Ectodermal cell (in vitro differentiated cells): ENCODE measurements around the gene HPS4.
"Not testable (repeated sequence)": the region's sequence is repeated elsewhere in the genome, so short reads cannot be mapped to it uniquely, and the experiment has no call there.

Experiments used
- H3K27ac ChIP-seq: 2 replicates; pipeline ENCODE4 v1.7.0; 2013; ENCODE audit warnings: mild to moderate bottlenecking, low read depth, low read length; ENCODE audit not compliant: insufficient read depth, poor library complexity, severe bottlenecking
- H3K27me3 ChIP-seq: 2 replicates; pipeline ENCODE4 v1.7.0; 2013; ENCODE audit warnings: mild to moderate bottlenecking, low read length; ENCODE audit not compliant: insufficient read depth, control insufficient read depth, poor library complexity, severe bottlenecking
- H3K36me3 ChIP-seq: one replicate; pipeline ENCODE4 v1.7.0; 2013; ENCODE audit warnings: low read length; ENCODE audit not compliant: control insufficient read depth, insufficient read depth
- H3K4me1 ChIP-seq: one replicate; pipeline ENCODE4 v1.7.0; 2013; ENCODE audit warnings: low read length; ENCODE audit not compliant: control insufficient read depth, insufficient read depth
- H3K4me3 ChIP-seq: 2 replicates; pipeline ENCODE4 v1.7.0; 2013; ENCODE audit warnings: low read depth, low read length, control low read depth; ENCODE audit not compliant: insufficient read depth
- H3K9me3 ChIP-seq: 2 replicates; pipeline ENCODE4 v1.7.0; 2013; ENCODE audit warnings: mild to moderate bottlenecking, low read length, moderate library complexity; ENCODE audit not compliant: control insufficient read depth
- WGBS, 2 experiments: methylation state at CpG; one replicate each; pipeline ENCODE4 v1.1.7; 2013; ENCODE audit warnings: missing lambda C conversion rate in 2 of 2; 5-methylcytosine and 5-hydroxymethylcytosine counted together

The HPS4 gene

GRCh38 chr22:26416670-26417276 is 66.8 kb downstream of the HPS4 start:
- no peak overlapping the region for H3K27ac ChIP-seq
- H3K4me3 ChIP-seq, result no peak overlapping the region
- no peaks in the 10 kb centered on the region for H3K36me3 ChIP-seq
- no peaks in the 10 kb centered on the region for H3K9me3 ChIP-seq
- no peaks in the 10 kb centered on the region for H3K27me3 ChIP-seq
- no peaks in the 10 kb centered on the region for H3K4me1 ChIP-seq
- 46 to 49% methylated on average over 9 of the region's 9 CpGs for WGBS, 2 experiments

- 83 to 90% methylated on average over 2 to 4 of the region's 4 CpGs for WGBS, 2 experiments
These were observed 67.3 kb downstream of the HPS4 start for GRCh38 chr22:26416256-26416655.

DNA sequence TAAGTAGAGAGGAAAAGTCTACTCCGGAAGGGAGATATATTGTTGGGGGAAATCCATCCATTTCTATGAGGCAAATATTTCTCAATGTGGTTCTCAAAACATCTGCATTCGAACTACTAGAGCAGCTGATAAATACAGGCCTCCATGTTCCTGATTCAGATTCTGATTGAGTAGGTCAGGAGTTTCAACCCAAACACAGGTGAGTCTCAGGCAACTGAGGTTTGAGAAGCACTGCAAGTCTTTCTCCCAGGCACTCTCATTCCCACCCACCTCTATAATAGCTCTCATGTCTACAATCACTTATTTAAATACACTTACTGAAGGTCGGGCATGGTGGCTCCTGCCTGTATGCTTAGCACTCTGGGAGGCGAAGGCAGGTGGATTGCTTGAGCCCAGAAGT is 69.2 kb downstream of the HPS4 start:
- Histone ChIP-seq H3K4me1 (no peaks in the 10 kb centered on the region), H3K27me3 (peaks cover 3% of the 10 kb centered on the region), H3K4me3 (no peak overlapping the region), H3K9me3 (no peaks in the 10 kb centered on the region), H3K36me3 (no peaks in the 10 kb centered on the region), H3K27ac (no peak overlapping the region)
- 92 to 97% methylated on average over 4 of the region's 4 CpGs for WGBS, 2 experiments

More at GRCh38 chr22:26416256-26416655, 67.3 kb downstream of the HPS4 start:
- H3K36me3 ChIP-seq, result no peaks in the 10 kb centered on the region
- no peak overlapping the region for H3K27ac ChIP-seq
- no peaks in the 10 kb centered on the region for H3K9me3 ChIP-seq
- H3K4me3 ChIP-seq, result no peak overlapping the region
- H3K4me1 ChIP-seq, result no peaks in the 10 kb centered on the region
- H3K27me3 ChIP-seq, result no peaks in the 10 kb centered on the region

- no peak overlapping the region for H3K4me3 ChIP-seq
- peaks cover 3% of the 10 kb centered on the region for H3K4me1 ChIP-seq
- H3K9me3 ChIP-seq, result no peaks in the 10 kb centered on the region
- WGBS, 2 experiments, result 86 to 97% methylated on average over 2 of the region's 5 CpGs
- H3K27me3 ChIP-seq, result peaks cover 3% of the 10 kb centered on the region
- no peak overlapping the region for H3K27ac ChIP-seq
- H3K36me3 ChIP-seq, result no peaks in the 10 kb centered on the region
These were observed 73.2 kb downstream of the HPS4 start for GRCh38 chr22:26410386-26410785.

DNA sequence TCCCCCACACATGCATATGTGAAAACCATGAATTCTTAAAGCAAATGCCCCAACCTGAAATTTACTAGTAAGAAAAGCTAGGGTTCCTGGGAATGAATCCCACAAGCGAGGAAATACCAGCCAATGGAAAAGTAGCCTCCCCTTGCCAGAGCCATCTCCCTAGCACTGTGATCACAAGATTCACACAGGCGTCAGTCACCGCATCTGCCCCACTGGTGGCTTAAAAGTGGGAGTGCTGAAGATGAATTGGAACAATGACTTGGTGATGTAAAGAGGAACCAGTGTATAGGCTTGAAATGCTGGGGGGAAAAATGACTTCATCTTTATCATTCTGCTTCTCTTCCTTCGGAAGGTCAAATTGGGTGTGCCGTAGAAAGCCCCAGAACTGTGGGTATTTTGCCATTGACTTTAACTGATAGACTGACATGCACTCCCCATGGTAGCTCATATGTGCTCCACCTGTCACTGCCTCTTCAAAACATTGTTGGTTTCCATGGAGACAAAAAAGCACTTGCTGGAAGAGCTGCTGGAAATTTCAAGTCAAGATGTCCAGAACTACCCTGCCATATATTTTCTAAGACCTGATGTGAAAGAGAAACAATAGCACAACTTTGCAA is 73.8 kb downstream of the HPS4 start:
- peaks cover 3% of the 10 kb centered on the region for H3K27me3 ChIP-seq
- WGBS, 2 experiments, result 81 to 83% methylated on average over 5 of the region's 5 CpGs
- no peaks in the 10 kb centered on the region for H3K9me3 ChIP-seq
- H3K4me3 ChIP-seq, result no peak overlapping the region
- H3K36me3 ChIP-seq, result no peaks in the 10 kb centered on the region
- no peak overlapping the region for H3K27ac ChIP-seq
- peaks cover 8% of the 10 kb centered on the region for H3K4me1 ChIP-seq

- H3K27me3 ChIP-seq, H3K9me3 ChIP-seq, H3K4me3 ChIP-seq, H3K27ac ChIP-seq, H3K36me3 ChIP-seq: not testable (repeated sequence)
- H3K4me1 ChIP-seq, result peaks cover 12% of the 10 kb centered on the region
- WGBS, 2 experiments, result 91 to 96% methylated on average over 7 of the region's 7 CpGs
These were observed 74.9 kb downstream of the HPS4 start for GRCh38 chr22:26408562-26409220.

- H3K4me1 ChIP-seq, result peaks cover 12% of the 10 kb centered on the region
- H3K36me3 ChIP-seq, result no peaks in the 10 kb centered on the region
- H3K27ac ChIP-seq, result no peak overlapping the region
- WGBS, 2 experiments, result 95% methylated on average over 4 of the region's 4 CpGs
- peaks cover 8% of the 10 kb centered on the region for H3K27me3 ChIP-seq
- no peak overlapping the region for H3K4me3 ChIP-seq
- H3K9me3 ChIP-seq, result no peaks in the 10 kb centered on the region
These were observed 77.5 kb downstream of the HPS4 start for GRCh38 chr22:26406118-26406517.

DNA sequence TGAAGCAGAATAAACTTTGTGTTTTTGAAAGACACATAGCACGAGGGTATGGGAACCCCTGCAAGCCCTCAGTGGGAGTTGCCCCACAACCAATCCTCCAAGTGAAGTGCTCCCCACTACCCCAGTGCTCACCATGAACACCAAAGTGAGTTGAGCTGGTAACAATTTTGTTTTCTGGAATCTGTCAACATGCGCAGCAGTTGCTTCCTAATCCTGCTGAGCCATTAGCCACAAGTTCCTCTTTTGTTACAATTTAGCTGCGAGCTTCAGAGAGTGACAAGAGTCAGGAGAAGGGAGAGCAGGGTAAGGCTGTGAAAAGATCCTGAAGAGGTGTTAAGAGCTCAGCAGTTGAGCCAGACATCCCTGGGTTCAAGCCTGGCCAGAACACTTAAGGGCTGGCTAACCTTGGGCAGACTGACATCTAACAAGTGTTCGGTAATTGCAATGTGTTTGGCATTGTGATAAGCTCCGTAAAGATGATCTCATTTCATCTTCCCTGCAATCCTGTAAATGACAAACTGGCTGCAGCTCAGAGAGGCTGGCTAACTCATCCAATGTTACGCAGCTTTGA is 78.6 kb downstream of the HPS4 start:
- 42 to 56% methylated on average over 6 of the region's 6 CpGs for WGBS, 2 experiments
- H3K4me3 ChIP-seq, result no peak overlapping the region

GRCh38 chr22:26401726-26402125 is 81.9 kb downstream of the HPS4 start:
- no peaks in the 10 kb centered on the region for H3K36me3 ChIP-seq
- no peak overlapping the region for H3K27ac ChIP-seq
- no peak overlapping the region for H3K4me3 ChIP-seq
- no peaks in the 10 kb centered on the region for H3K9me3 ChIP-seq
- 87 to 95% methylated on average over 5 of the region's 5 CpGs for WGBS, 2 experiments
- peaks cover 5% of the 10 kb centered on the region for H3K27me3 ChIP-seq
- peaks cover 12% of the 10 kb centered on the region for H3K4me1 ChIP-seq

More for the DNA sequence above, 78.6 kb downstream of the HPS4 start:
- Histone ChIP-seq H3K4me1 (peaks cover 12% of the 10 kb centered on the region), H3K36me3 (no peaks in the 10 kb centered on the region), H3K9me3 (no peaks in the 10 kb centered on the region), H3K27ac (no peak overlapping the region), H3K27me3 (peaks cover 5% of the 10 kb centered on the region)
